NB4 (cell line): ENCODE results near the gene DGCR8.

Experiments
- DNase-seq: peaks from one replicate; pipeline ENCODE4 v3.0.0; 2010; ENCODE audit warnings: low read depth
- H3K4me3 ChIP-seq: one replicate; pipeline ENCODE4 v1.5.1; 2011; ENCODE audit warnings: mild to moderate bottlenecking, low read depth, low read length, moderate library complexity
- CTCF ChIP-seq: IDR thresholded peaks from one replicate; pipeline ENCODE4 v1.5.1; 2012; ENCODE audit warnings: low read depth, low read length
- MAX ChIP-seq: IDR thresholded peaks from 2 replicates; pipeline ENCODE4 v1.6.1; 2011; ENCODE audit warnings: low read depth, low read length
- MYC ChIP-seq: IDR thresholded peaks from 2 replicates; pipeline ENCODE4 v1.6.1; 2011; ENCODE audit warnings: low read depth, low read length
- POLR2A ChIP-seq: IDR thresholded peaks from 2 replicates; pipeline ENCODE4 v1.6.1; 2011; ENCODE audit warnings: mild to moderate bottlenecking; ENCODE audit not compliant: insufficient read length; ENCODE audit errors: extremely low read depth

Gene DGCR8

GRCh38 chr22:20137671-20138416 lies 57.8 kb downstream of the DGCR8 start:
- no peak overlapping the region for H3K4me3 ChIP-seq
- no peak for DNase-seq
- TF ChIP-seq CTCF (no peak), MYC (no peak), POLR2A (no peak), MAX (no peak)

- no peak for DNase-seq
- H3K4me3 ChIP-seq: no peak overlapping the region
- TF ChIP-seq MYC (no peak), CTCF (no peak), MAX (no peak), POLR2A (no peak)
These were observed 58.3 kb downstream of the DGCR8 start for GRCh38 chr22:20138417-20138738.

GRCh38 chr22:20138868-20139267 lies 58.8 kb downstream of the DGCR8 start:
- no peak overlapping the region for H3K4me3 ChIP-seq
- no peak for TF ChIP-seq MAX
- DNase-seq: no peak

GRCh38 chr22:20139391-20140106 lies 59.5 kb downstream of the DGCR8 start:
- TF ChIP-seq MYC: no peak
- no peak for TF ChIP-seq MAX
- TF ChIP-seq POLR2A: no peak
- TF ChIP-seq CTCF: no peak
- DNase-seq: no peak
- H3K4me3 ChIP-seq: no peak overlapping the region

- TF ChIP-seq CTCF (no peak), MYC (no peak), MAX (no peak), POLR2A (no peak)
- no peak for DNase-seq
- no peak overlapping the region for H3K4me3 ChIP-seq
These were observed 60.0 kb downstream of the DGCR8 start for GRCh38 chr22:20140107-20140445.

GRCh38 chr22:20140521-20140964 lies 60.5 kb downstream of the DGCR8 start:
- TF ChIP-seq CTCF: no peak
- TF ChIP-seq POLR2A: no peak
- no peak for TF ChIP-seq MYC
- no peak for TF ChIP-seq MAX
- no peak for DNase-seq

More at GRCh38 chr22:20140521-20140964, 60.5 kb downstream of the DGCR8 start:
- H3K4me3 ChIP-seq: no peak overlapping the region
